Measurements from ENCODE around the gene STYX.
A peak's percentile ranks its signal among the peaks of the same experiment; 100 is the strongest.

Gene STYX

GRCh38 chr14:52729925-52730708 is at the start of gene STYX:
STYX (plus strand) TSS chr14:52730166; CDS start chr14:52730475, 309 bp downstream.
- TF ChIP-seq POLR2A (IDR thresholded peaks at IDR 0.05; ENCODE audit: low read length) = peak; percentile 79
- TF ChIP-seq GATA1 (IDR thresholded peaks at IDR 0.05; ENCODE audit: low read depth, low read length) = no peak
- peak; percentile 97 to 99 for DNase-seq

- no peak for DNase-seq
- TF ChIP-seq GATA1 (IDR thresholded peaks at IDR 0.05; ENCODE audit: low read depth, low read length) = no peak
These were observed 45.9 kb upstream of the STYX start for GRCh38 chr14:52683985-52684520.

- TF ChIP-seq GATA1 (IDR thresholded peaks at IDR 0.05; ENCODE audit: low read depth, low read length) (no peak), POLR2A (IDR thresholded peaks at IDR 0.05; ENCODE audit: low read length) (no peak)
- no peak for DNase-seq
These were observed 43.8 kb upstream of the STYX start for GRCh38 chr14:52686176-52686575.

- no peak for DNase-seq
- TF ChIP-seq POLR2A (IDR thresholded peaks at IDR 0.05; ENCODE audit: low read length) (no peak), GATA1 (IDR thresholded peaks at IDR 0.05; ENCODE audit: low read depth, low read length) (no peak)
These were observed 38.8 kb upstream of the STYX start for GRCh38 chr14:52690983-52691760.

GRCh38 chr14:52692248-52692962 is 37.6 kb upstream of the STYX start:
- TF ChIP-seq GATA1 (IDR thresholded peaks at IDR 0.05; ENCODE audit: low read depth, low read length) (no peak), POLR2A (IDR thresholded peaks at IDR 0.05; ENCODE audit: low read length) (no peak)
- no peak for DNase-seq

GRCh38 chr14:52693036-52693435 is 36.9 kb upstream of the STYX start:
- peak; percentile 6 to 34 for DNase-seq

GRCh38 chr14:52693532-52693931 is 36.4 kb upstream of the STYX start:
- TF ChIP-seq GATA1 (IDR thresholded peaks at IDR 0.05; ENCODE audit: low read depth, low read length) (no peak), POLR2A (IDR thresholded peaks at IDR 0.05; ENCODE audit: low read length) (no peak)
- DNase-seq = no peak

More at GRCh38 chr14:52693036-52693435, 36.9 kb upstream of the STYX start:
- no peak for TF ChIP-seq POLR2A (IDR thresholded peaks at IDR 0.05; ENCODE audit: low read length)
- TF ChIP-seq GATA1 (IDR thresholded peaks at IDR 0.05; ENCODE audit: low read depth, low read length) = no peak

- DNase-seq = peak; percentile 53 to 58
These were observed 35.0 kb upstream of the STYX start for GRCh38 chr14:52694761-52695480.

GRCh38 chr14:52695481-52696091 is 34.4 kb upstream of the STYX start, which contains the start of gene ERO1A:
ERO1A (minus strand) TSS chr14:52695558; CDS start chr14:52695481, 77 bp downstream.
- DNase-seq = peak; percentile 73 to 81

More at GRCh38 chr14:52694761-52695480, 35.0 kb upstream of the STYX start:
- peak; percentile 6 for TF ChIP-seq POLR2A (IDR thresholded peaks at IDR 0.05; ENCODE audit: low read length)
- TF ChIP-seq GATA1 (IDR thresholded peaks at IDR 0.05; ENCODE audit: low read depth, low read length) = no peak

GRCh38 chr14:52700701-52701172 is 29.2 kb upstream of the STYX start:
- DNase-seq = no peak
- TF ChIP-seq POLR2A (IDR thresholded peaks at IDR 0.05; ENCODE audit: low read length) (no peak), GATA1 (IDR thresholded peaks at IDR 0.05; ENCODE audit: low read depth, low read length) (no peak)

More at GRCh38 chr14:52695481-52696091, 34.4 kb upstream of the STYX start, which contains the start of gene ERO1A:
- TF ChIP-seq POLR2A (IDR thresholded peaks at IDR 0.05; ENCODE audit: low read length) (peak; percentile 31), GATA1 (IDR thresholded peaks at IDR 0.05; ENCODE audit: low read depth, low read length) (no peak)

- DNase-seq = no peak
- TF ChIP-seq POLR2A (IDR thresholded peaks at IDR 0.05; ENCODE audit: low read length) (no peak), GATA1 (IDR thresholded peaks at IDR 0.05; ENCODE audit: low read depth, low read length) (no peak)
These were observed 28.7 kb upstream of the STYX start for GRCh38 chr14:52701223-52701622.

GRCh38 chr14:52703225-52703624 is 26.7 kb upstream of the STYX start:
- TF ChIP-seq GATA1 (IDR thresholded peaks at IDR 0.05; ENCODE audit: low read depth, low read length) (no peak), POLR2A (IDR thresholded peaks at IDR 0.05; ENCODE audit: low read length) (no peak)
- DNase-seq = peak in 1 of 2 experiments; percentile 28
